SK-N-SH (cell line): ENCODE results near the gene TAPBP. TPM values are rescaled to one million over a fixed set of nuclear protein-coding genes. Genes with fewer than 3 reads are reported as not detected.
"Not testable (repeated sequence)": the region's sequence is repeated elsewhere in the genome, so short reads cannot be mapped to it uniquely, and the experiment has no call there.

ENCODE experiments used
- CTCF ChIA-PET: fragments of 300-600, 350-600 bp; formaldehyde crosslinking; extraction: SDS; loops from one replicate; lab custom pipeline; 2021; lab: Yijun Ruan, JAX
- POLR2A ChIA-PET: fragments of 350-600 bp; sonication (Branson Sonifier 250); formaldehyde crosslinking; extraction: SDS; loops from one replicate; lab custom pipeline; 2020; ENCODE audit warnings: antibody characterized with exemption, inconsistent platforms; lab: Yijun Ruan, JAX
- DNase-seq: peaks from one replicate; pipeline ENCODE4 v3.0.0; 2012
- H2AFZ ChIP-seq: fragments of 200-600 bp; sonication (generic); 2 replicates; pipeline ENCODE4 v1.8.1; 2016; ENCODE audit warnings: antibody characterized with exemption, mild to moderate bottlenecking, low read depth
- H3F3A ChIP-seq: fragments of 200-600 bp; sonication (generic); replicated peaks from 2 replicates; pipeline ENCODE3; 2016; ENCODE audit warnings: antibody characterized with exemption, mild to moderate bottlenecking; ENCODE audit not compliant: insufficient read depth
- H3K27ac ChIP-seq, 2 experiments: fragments of 200-500 bp in 1 of 2; fragments of 200-600 bp in 1 of 2; sonication (Bioruptor generic) in 1 of 2; sonication (generic), shearing (Covaris generic) in 1 of 2; 2 replicates each; pipeline versions ENCODE4 v1.5.1 to v1.6.1; 2014 to 2016; ENCODE audit warnings: low read depth in 2 of 2, inconsistent platforms in 1 of 2, low read length in 1 of 2, mild to moderate bottlenecking in 1 of 2, mixed read lengths in 1 of 2
- H3K27me3 ChIP-seq: fragments of 200-600 bp; sonication (generic), shearing (Covaris generic); 2 replicates; pipeline ENCODE4 v1.6.1; 2016; ENCODE audit warnings: mixed run types; ENCODE audit not compliant: insufficient read depth
- H3K36me3 ChIP-seq, 2 experiments: fragments of 200-500 bp in 1 of 2; fragments of 200-600 bp in 1 of 2; sonication (Bioruptor generic) in 1 of 2; sonication (generic) in 1 of 2; replicated peaks in 1 of 2; 2 replicates each; pipeline versions ENCODE3 to v1.5.1; 2014 to 2016; ENCODE audit warnings: low read length in 1 of 2, mild to moderate bottlenecking in 1 of 2; ENCODE audit not compliant: insufficient read depth in 2 of 2, control insufficient read depth in 1 of 2
- H3K4me1 ChIP-seq, 2 experiments: fragments of 200-500 bp in 1 of 2; fragments of 200-600 bp in 1 of 2; sonication (Bioruptor generic) in 1 of 2; sonication (generic), shearing (Covaris generic) in 1 of 2; 2 replicates each; pipeline versions ENCODE4 v1.5.1 to v1.6.1; 2014 to 2016; ENCODE audit warnings: low read depth in 1 of 2, low read length in 1 of 2, mixed run types in 1 of 2; ENCODE audit not compliant: insufficient read depth in 2 of 2, control insufficient read depth in 1 of 2
- H3K4me2 ChIP-seq: fragments of 200-600 bp; sonication (generic), shearing (Covaris generic); 2 replicates; pipeline ENCODE4 v1.6.1; 2017; ENCODE audit warnings: mixed run types
- H3K4me3 ChIP-seq, 2 experiments: fragments of 200-500 bp in 1 of 2; fragments of 200-600 bp in 1 of 2; sonication (Bioruptor generic) in 1 of 2; sonication (generic), shearing (Covaris generic) in 1 of 2; 2 replicates each; pipeline versions ENCODE4 v1.5.1 to v1.8.1; 2014 to 2016; ENCODE audit warnings: low read depth in 2 of 2, inconsistent platforms in 1 of 2, low read length in 1 of 2, mild to moderate bottlenecking in 1 of 2, mixed read lengths in 1 of 2, moderate library complexity in 1 of 2
- H3K79me2 ChIP-seq: fragments of 200-600 bp; sonication (generic); 2 replicates; pipeline ENCODE4 v1.8.1; 2017; ENCODE audit warnings: mild to moderate bottlenecking; ENCODE audit not compliant: insufficient read depth
- H3K9ac ChIP-seq: fragments of 200-600 bp; sonication (generic); 2 replicates; pipeline ENCODE4 v1.6.1; 2017; ENCODE audit warnings: mixed run types
- H3K9me2 ChIP-seq: fragments of 200-600 bp; sonication (generic); 2 replicates; pipeline ENCODE4 v1.6.1; 2017; ENCODE audit warnings: mixed run types
- H3K9me3 ChIP-seq: fragments of 200-600 bp; sonication (generic); 2 replicates; pipeline ENCODE4 v1.6.1; 2017; ENCODE audit warnings: mixed run types, mild to moderate bottlenecking, moderate library complexity
- H4K20me1 ChIP-seq: fragments of 200-600 bp; sonication (generic); 2 replicates; pipeline ENCODE4 v1.6.1; 2017; ENCODE audit warnings: mild to moderate bottlenecking, mixed run types; ENCODE audit not compliant: insufficient read depth
- EP300 ChIP-seq, 2 experiments: IDR thresholded peaks; 2 replicates each; pipeline versions ENCODE4 v1.4.0 to v1.6.1; 2012; ENCODE audit warnings: borderline replicate concordance in 1 of 2, low read depth in 1 of 2, low read length in 1 of 2
- JUND ChIP-seq: IDR thresholded peaks from 2 replicates; pipeline ENCODE4 v1.4.0; 2012
- MXI1 ChIP-seq: IDR thresholded peaks from 2 replicates; pipeline ENCODE4 v1.6.1; 2012; ENCODE audit warnings: mild to moderate bottlenecking, low read depth, low read length, improper control_type of control experiment
- WGBS: methylation state at CpG from one replicate; pipeline ENCODE4 v1.1.6; 2017; ENCODE audit warnings: low lambda C conversion rate; 5-methylcytosine and 5-hydroxymethylcytosine counted together
- polyA plus RNA-seq, 3 experiments: library from polyadenylated mRNA; depleted of rRNA; stranded (reverse); fragments of >200 nt; gene quantifications; 2 replicates each; pipeline ENCODE4 v1.2.3, GENCODE V29; 2012
- TF ChIP-seq, protein P1 (sequence below): IDR thresholded peaks from 2 replicates; pipeline ENCODE4 v1.4.0; 2012; ENCODE audit warnings: low read depth, borderline replicate concordance
- TF ChIP-seq, protein P2 (sequence below): IDR thresholded peaks from 2 replicates; pipeline ENCODE4; 2012

The TAPBP gene
- polyA plus RNA-seq, 1 of the 3 experiments (the other 2 are of a cell fraction) = 44.5 TPM

DNA sequence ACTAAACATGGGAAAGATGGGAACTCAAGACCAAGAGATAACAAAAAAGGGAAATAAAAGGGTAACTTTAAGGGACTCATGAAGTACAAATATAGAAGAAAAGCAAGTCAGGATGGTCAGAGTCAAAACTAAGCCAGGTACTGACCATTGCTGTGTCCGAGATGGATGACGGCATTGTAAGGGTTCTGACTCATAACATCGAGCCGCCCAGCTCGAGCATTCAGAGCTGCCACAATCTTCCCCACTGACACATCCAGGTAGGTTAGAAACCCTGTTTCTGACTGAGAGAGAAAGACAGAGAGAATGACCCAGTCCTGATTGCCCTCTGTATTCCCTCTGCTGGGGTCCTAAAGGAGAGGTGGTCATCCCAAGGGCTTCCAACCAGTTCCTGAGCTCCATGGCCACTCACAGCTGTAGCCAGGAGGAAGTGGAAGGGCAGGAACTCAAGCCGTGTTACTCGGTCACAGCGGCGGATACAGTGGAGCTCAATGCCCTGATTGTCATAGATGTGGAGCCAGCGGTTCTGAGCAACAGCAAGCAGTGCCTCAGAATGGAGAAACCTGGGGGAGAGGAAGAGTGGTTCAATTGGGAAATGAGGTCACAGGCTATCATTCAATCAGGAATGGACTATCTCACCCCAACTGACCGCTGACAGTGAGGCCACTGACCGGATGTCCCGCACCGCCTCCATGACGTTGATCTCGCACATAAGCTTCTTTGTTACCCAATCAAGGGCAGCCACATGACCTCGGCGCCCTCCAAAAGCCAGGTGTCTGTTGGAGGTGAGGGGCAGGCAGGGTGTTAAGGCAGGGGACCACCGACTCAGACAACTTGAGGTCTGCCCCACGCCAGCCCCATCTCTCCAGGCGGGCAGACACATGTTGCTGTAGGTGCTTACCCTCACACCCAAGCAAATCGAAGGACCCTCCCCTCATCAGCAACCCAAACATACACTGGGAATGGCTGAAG is 26.6 kb downstream of the TAPBP start:
- H3K79me2 ChIP-seq = peaks cover 61% of the 10 kb centered on the region
- H3K36me3 ChIP-seq = peaks cover 28 to 53% of the 10 kb centered on the region in 2 experiments
- TF ChIP-seq JUND = no peak
- TF ChIP-seq EP300 (IDR thresholded peaks at IDR 0.05; ENCODE audit: borderline replicate concordance in 1 of 2, low read depth in 1 of 2, low read length in 1 of 2) = no peak
- TF ChIP-seq, protein P1, sequence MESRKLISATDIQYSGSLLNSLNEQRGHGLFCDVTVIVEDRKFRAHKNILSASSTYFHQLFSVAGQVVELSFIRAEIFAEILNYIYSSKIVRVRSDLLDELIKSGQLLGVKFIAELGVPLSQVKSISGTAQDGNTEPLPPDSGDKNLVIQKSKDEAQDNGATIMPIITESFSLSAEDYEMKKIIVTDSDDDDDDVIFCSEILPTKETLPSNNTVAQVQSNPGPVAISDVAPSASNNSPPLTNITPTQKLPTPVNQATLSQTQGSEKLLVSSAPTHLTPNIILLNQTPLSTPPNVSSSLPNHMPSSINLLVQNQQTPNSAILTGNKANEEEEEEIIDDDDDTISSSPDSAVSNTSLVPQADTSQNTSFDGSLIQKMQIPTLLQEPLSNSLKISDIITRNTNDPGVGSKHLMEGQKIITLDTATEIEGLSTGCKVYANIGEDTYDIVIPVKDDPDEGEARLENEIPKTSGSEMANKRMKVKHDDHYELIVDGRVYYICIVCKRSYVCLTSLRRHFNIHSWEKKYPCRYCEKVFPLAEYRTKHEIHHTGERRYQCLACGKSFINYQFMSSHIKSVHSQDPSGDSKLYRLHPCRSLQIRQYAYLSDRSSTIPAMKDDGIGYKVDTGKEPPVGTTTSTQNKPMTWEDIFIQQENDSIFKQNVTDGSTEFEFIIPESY = no peak
- TF ChIP-seq, protein P2, sequence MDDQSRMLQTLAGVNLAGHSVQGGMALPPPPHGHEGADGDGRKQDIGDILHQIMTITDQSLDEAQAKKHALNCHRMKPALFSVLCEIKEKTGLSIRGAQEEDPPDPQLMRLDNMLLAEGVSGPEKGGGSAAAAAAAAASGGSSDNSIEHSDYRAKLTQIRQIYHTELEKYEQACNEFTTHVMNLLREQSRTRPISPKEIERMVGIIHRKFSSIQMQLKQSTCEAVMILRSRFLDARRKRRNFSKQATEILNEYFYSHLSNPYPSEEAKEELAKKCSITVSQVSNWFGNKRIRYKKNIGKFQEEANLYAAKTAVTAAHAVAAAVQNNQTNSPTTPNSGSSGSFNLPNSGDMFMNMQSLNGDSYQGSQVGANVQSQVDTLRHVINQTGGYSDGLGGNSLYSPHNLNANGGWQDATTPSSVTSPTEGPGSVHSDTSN = no peak
- TF ChIP-seq MXI1 = no peak
- CTCF ChIA-PET = interaction anchor here (1.0 kb wide), 1 partner anchor 10 kb away, joined by 5 read pairs; the partner anchor contains the start of gene B3GALT4
- no peaks in the 10 kb centered on the region for H3K9me3 ChIP-seq
- H4K20me1 ChIP-seq = 0 out of 2 replicates have a peak, but pooled peaks cover 3% of the 10 kb centered on the region
- 87% methylated on average over 18 of the region's 22 CpGs for WGBS
- no peaks in the 10 kb centered on the region for H3K27me3 ChIP-seq
- POLR2A ChIA-PET = interaction anchor here (3.6 kb wide), 1 partner anchor 9 kb away, joined by 58 read pairs; the partner anchor contains the start of gene B3GALT4
- H3F3A ChIP-seq = peaks cover 6% of the 10 kb centered on the region
- H2AFZ ChIP-seq = no peak overlapping the region
- peak overlapping the region; percentile 96 for H3K4me2 ChIP-seq
- peaks cover 5 to 23% of the 10 kb centered on the region in 2 experiments; a peak in 3 of 4 replicates for H3K4me1 ChIP-seq
- H3K9me2 ChIP-seq = no peaks in the 10 kb centered on the region
- no peak overlapping the region for H3K27ac ChIP-seq
- DNase-seq = no peak
- peak overlapping the region in 1 of 2 experiments; percentile 96; a peak in 1 of 4 replicates for H3K4me3 ChIP-seq
- H3K9ac ChIP-seq = no peak overlapping the region

DNA sequence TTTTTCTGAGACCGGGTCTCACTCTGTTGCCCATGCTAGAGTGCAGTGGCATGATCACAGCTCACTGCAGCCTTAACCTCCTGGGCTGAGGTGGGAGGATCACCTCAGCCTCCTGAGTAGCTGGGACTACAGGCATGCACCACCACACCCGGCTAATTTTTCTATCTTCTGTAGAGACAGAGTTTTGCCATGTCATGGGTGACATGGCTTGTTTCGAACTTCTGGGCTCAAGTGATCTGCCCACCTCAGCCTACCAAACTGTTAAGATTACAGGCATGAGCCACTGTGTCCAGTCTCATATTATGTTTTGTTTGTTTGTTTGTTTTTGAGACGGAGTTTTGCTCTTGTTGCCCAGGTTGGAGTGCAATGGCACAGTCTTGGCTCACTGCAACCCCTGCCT is 28.7 kb downstream of the TAPBP start:
- 80% methylated on average over 4 of the region's 4 CpGs for WGBS
- DNase-seq, H3K27ac ChIP-seq, H3K9me3 ChIP-seq, H2AFZ ChIP-seq, H3K9ac ChIP-seq, H3K4me3 ChIP-seq, CTCF ChIA-PET, H3K4me2 ChIP-seq, POLR2A ChIA-PET, H3F3A ChIP-seq, H3K9me2 ChIP-seq, H4K20me1 ChIP-seq, H3K27me3 ChIP-seq: not testable (repeated sequence)
- Histone ChIP-seq H3K36me3 (peaks cover 21 to 51% of the 10 kb centered on the region in 2 experiments), H3K79me2 (peaks cover 47% of the 10 kb centered on the region), H3K4me1 (peaks cover 0 to 15% of the 10 kb centered on the region in 2 experiments; a peak in 3 of 4 replicates)
